Common myeloid progenitor, CD34-positive (primary cell): ENCODE data around the gene GARIN1A.
"Not testable (repeated sequence)": the region's sequence is repeated elsewhere in the genome, so short reads cannot be mapped to it uniquely, and the experiment has no call there.

Experiments used
- CTCF ChIA-PET: fragments of 350-600 bp; sonication (Branson Sonifier 250); formaldehyde crosslinking; loops from one replicate; lab custom pipeline; 2021; ENCODE audit warnings: antibody characterized with exemption; lab: Charles Lee
- POLR2A ChIA-PET: fragments of 350-600 bp; sonication (Branson Sonifier 250); formaldehyde crosslinking; loops from one replicate; lab custom pipeline; 2021; ENCODE audit warnings: antibody characterized with exemption; lab: Charles Lee
- DNase-seq, 3 donors: peaks; one replicate each; pipeline versions ENCODE4 v3.0.0 to v3.0.0-alpha.2; 2013
- H3K27ac ChIP-seq, 2 experiments: 1 replicate in 1 of 2; 2 replicates in 1 of 2; pipeline ENCODE4 v1.7.0; 2013; ENCODE audit warnings: inconsistent platforms in 2 of 2, low read length in 2 of 2, mild to moderate bottlenecking in 2 of 2, low read depth in 1 of 2, moderate library complexity in 1 of 2; ENCODE audit not compliant: severe bottlenecking in 2 of 2, insufficient read depth in 1 of 2, poor library complexity in 1 of 2
- H3K27me3 ChIP-seq, 5 experiments: replicated peaks in 2 of 5; 1 replicate in 3 of 5; 2 replicates in 2 of 5; pipeline versions ENCODE4 v1.6.1 to v1.7.0; 2013; ENCODE audit warnings: low read length in 4 of 5, mild to moderate bottlenecking in 2 of 5, moderate library complexity in 2 of 5, inconsistent platforms in 1 of 5; ENCODE audit not compliant: insufficient read depth in 5 of 5, control insufficient read depth in 4 of 5
- H3K36me3 ChIP-seq, 4 experiments: 1 replicate in 2 of 4; 2 replicates in 2 of 4; pipeline versions ENCODE4 v1.6.1 to v1.7.0; 2013; ENCODE audit warnings: low read length in 3 of 4, control low read depth in 1 of 4, mild to moderate bottlenecking in 1 of 4; ENCODE audit not compliant: control insufficient read depth in 4 of 4, insufficient read depth in 4 of 4
- H3K4me1 ChIP-seq, 4 experiments: 1 replicate in 3 of 4; 2 replicates in 1 of 4; pipeline versions ENCODE4 v1.6.1 to v1.7.1; 2013; ENCODE audit warnings: low read length in 3 of 4, mild to moderate bottlenecking in 3 of 4, control low read depth in 1 of 4, inconsistent platforms in 1 of 4, moderate library complexity in 1 of 4; ENCODE audit not compliant: control insufficient read depth in 4 of 4, insufficient read depth in 4 of 4; ENCODE audit errors: control extremely low read depth in 1 of 4
- H3K4me3 ChIP-seq, 7 experiments: 1 replicate in 4 of 7; 2 replicates in 3 of 7; pipeline versions ENCODE4 v1.5.1 to v1.7.0; 2013; ENCODE audit warnings: mild to moderate bottlenecking in 7 of 7, low read length in 6 of 7, moderate library complexity in 6 of 7, inconsistent platforms in 2 of 7, low read depth in 2 of 7, control low read depth in 1 of 7; ENCODE audit not compliant: insufficient read depth in 4 of 7, control insufficient read depth in 1 of 7; ENCODE audit errors: extremely low read depth in 1 of 7
- H3K9me3 ChIP-seq, 5 experiments: 1 replicate in 4 of 5; 2 replicates in 1 of 5; pipeline versions ENCODE4 v1.6.1 to v1.7.1; 2013; ENCODE audit warnings: low read length in 4 of 5, mild to moderate bottlenecking in 2 of 5, inconsistent platforms in 1 of 5, low read depth in 1 of 5, moderate library complexity in 1 of 5; ENCODE audit not compliant: control insufficient read depth in 4 of 5, insufficient read depth in 2 of 5; ENCODE audit errors: control extremely low read depth in 1 of 5
- WGBS: methylation state at CpG from one replicate; pipeline ENCODE4 v1.1.5; 2013; ENCODE audit not compliant: insufficient coverage; 5-methylcytosine and 5-hydroxymethylcytosine counted together

Gene GARIN1A

DNA sequence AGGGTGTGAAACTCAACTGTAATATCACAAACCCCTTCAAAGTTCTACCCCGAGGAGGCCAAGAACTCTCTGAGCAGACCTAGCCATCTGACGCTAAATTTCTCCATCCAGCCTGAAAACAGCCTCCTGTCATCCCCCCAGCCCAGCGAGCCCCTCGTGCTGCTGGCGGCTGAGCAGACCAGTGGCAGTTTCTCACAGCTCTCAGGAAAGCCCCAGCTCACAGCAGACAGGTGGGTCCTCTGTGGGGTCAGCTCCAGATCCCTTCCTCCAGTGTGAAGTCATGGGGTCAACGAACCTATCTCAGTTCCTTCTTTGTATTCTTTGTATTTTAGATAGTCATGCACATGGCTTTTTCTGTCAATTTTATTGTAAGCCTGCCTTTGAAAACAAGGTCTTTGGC lies 7.8 kb downstream of the GARIN1A start:
- no peak overlapping the region for H3K4me3 ChIP-seq
- 94% methylated on average over 5 of the region's 6 CpGs for WGBS
- ChIA-PET CTCF (interaction anchor here (1.6 kb wide), 1 partner anchor 12 kb away, joined by 3 read pairs; no protein-coding TSS in a partner anchor), POLR2A (no interaction called here)
- H3K27me3 ChIP-seq, result no peaks in the 10 kb centered on the region
- DNase-seq, result no peak
- no peaks in the 10 kb centered on the region for H3K4me1 ChIP-seq
- H3K36me3 ChIP-seq, result no peaks in the 10 kb centered on the region
- no peaks in the 10 kb centered on the region for H3K9me3 ChIP-seq
- H3K27ac ChIP-seq, result no peak overlapping the region

DNA sequence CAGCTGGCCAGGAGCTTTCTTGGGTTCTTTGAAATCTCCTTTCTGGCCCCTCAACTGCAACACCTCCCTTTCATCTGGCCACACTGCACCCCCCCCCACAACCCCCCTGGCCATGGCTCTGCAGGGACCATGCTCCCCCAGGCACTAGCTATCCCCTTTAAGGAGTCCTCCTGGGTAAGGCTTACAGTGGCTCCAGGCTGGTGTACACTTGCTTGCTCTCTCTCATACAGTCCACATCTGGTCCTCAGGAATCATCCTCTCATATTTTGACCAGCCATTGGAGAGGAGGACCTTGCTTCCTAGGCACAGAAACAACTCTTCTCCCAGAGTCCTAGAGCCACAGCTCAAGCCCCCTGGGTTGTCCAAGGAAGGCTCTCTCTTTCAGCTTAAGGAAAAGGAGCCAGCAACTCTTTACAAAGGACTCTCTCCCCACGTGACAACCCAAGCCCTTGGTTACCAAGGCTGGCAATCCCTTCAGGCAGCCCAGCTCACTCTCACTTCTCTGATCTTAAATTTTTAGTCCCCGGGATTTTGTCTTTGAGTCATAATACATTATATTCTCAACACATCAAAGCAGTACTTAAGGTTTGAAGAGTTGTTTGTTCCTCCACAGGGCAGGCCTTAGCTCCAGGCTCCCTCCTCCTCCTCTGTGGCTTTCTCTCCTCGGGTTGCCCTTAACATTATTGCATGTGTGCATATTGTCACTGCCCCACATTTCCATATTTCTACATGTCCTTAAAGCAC lies 9.9 kb downstream of the GARIN1A start:
- Histone ChIP-seq H3K4me1 (no peaks in the 10 kb centered on the region), H3K27me3 (no peaks in the 10 kb centered on the region), H3K9me3 (no peaks in the 10 kb centered on the region), H3K27ac (no peak overlapping the region), H3K36me3 (no peaks in the 10 kb centered on the region), H3K4me3 (no peak overlapping the region)
- 100% methylated on average over 1 of the region's 3 CpGs for WGBS
- ChIA-PET POLR2A (no interaction called here), CTCF (interaction anchor here (1.2 to 1.6 kb wide), 2 partner anchors 10 to 18 kb away, joined by 3 to 8 read pairs; partner anchors contain the start of gene GARIN1A)
- DNase-seq, result no peak

DNA sequence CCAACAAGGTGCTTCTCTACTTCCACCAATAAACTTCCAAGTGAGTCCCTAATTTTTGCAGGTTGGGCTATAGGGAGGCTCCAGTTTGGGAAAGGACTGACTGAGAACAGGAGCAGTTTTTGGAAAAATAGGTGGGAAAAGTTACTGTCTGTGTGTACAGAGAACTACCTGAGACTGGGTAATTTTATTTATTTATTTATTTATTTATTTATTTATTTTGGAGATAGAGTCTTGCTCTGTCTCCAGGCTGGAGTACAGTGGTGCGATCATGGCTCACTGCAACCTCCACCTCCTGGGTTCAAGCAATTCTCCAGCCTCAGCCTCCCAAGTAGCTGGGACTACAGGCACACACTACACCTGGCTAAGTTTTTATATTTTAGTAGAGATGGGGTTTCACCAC lies 11.2 kb downstream of the GARIN1A start:
- WGBS, result 100% methylated on average over 1 of the region's 1 CpG
- H3K4me1 ChIP-seq, H3K36me3 ChIP-seq, H3K9me3 ChIP-seq, H3K4me3 ChIP-seq, DNase-seq, H3K27me3 ChIP-seq, H3K27ac ChIP-seq, POLR2A ChIA-PET: not testable (repeated sequence)
- CTCF ChIA-PET, result interaction anchor here (1.4 kb wide), 1 partner anchor 9 kb away, joined by 4 read pairs; no protein-coding TSS in a partner anchor

DNA sequence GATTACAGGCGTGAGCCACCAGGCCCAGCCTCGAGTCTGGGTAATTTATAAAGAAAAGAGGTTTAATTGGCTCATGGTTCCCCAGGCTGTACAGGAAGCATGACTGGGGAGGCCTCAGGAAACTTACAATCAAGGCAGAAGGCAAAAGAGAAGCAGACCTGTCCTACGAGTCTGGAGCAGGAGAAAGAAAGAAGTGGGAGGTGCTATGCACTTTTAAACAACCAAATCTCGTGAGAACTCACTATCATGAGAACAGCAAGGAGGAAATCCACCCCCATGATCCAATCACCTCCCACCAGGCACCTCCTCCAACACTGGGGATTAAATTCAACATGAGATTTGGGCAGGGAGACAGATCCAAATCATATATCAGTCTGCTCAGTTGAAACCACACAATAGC lies 11.6 kb downstream of the GARIN1A start:
- H3K27me3 ChIP-seq, H3K4me3 ChIP-seq, H3K9me3 ChIP-seq, H3K36me3 ChIP-seq, H3K4me1 ChIP-seq, H3K27ac ChIP-seq, POLR2A ChIA-PET, DNase-seq: not testable (repeated sequence)
- CTCF ChIA-PET, result interaction anchor here (1.4 kb wide), 1 partner anchor 8 kb away, joined by 4 read pairs; no protein-coding TSS in a partner anchor
- 100% methylated on average over 2 of the region's 4 CpGs for WGBS

DNA sequence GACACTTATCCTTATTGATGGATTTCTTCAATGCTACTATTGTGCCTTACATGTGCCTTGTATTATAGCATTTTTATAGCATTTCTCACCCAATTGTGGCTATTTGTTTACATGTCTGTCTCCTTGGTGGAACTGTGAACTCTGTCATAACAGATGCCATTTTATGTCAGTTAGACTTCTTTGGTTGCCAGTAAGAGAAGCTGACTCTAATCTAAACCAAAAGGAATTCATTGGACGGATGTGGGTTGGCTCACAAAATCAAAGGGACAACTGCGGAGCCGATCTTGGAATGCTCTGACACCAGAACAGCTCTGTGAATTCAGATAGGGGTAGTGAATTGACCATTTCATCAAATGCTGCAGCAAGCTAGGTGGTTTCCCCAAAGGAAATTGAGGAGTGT lies 15.0 kb downstream of the GARIN1A start:
- DNase-seq, result no peak
- Histone ChIP-seq H3K27me3 (no peaks in the 10 kb centered on the region), H3K4me1 (no peaks in the 10 kb centered on the region), H3K36me3 (no peaks in the 10 kb centered on the region), H3K4me3 (no peak overlapping the region), H3K27ac (no peak overlapping the region), H3K9me3 (no peaks in the 10 kb centered on the region)
- CTCF ChIA-PET, result no interaction called here
- POLR2A ChIA-PET, result no interaction called here
- 100% methylated on average over 3 of the region's 3 CpGs for WGBS

DNA sequence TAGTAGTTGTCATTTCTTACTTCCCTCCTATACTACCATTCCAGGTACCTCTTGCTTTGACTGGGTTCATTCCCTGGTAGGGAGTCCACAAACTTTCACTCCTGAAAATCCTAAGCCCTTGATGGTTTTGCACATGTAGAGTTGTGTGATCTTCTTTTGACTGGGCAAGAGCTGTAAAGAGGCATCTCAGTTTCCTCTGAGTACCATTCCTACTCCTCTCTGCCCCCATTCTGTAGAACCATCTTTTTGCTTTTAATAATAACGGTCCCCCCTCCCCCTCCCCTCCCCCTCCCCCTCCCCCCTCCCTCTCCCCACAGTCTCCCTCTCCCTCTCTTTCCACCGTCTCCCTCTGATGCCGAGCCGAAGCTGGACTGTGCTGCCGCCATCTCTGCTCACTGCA lies 16.4 kb downstream of the GARIN1A start:
- no peak overlapping the region for H3K27ac ChIP-seq
- ChIA-PET POLR2A (no interaction called here), CTCF (interaction anchor here (0.7 kb wide), 1 partner anchor 9 kb away, joined by 3 read pairs; no protein-coding TSS in a partner anchor)
- H3K4me3 ChIP-seq, result no peak overlapping the region
- H3K27me3 ChIP-seq, result no peaks in the 10 kb centered on the region
- WGBS, result no CpG with 5 or more reads among the region's 5 CpGs
- H3K36me3 ChIP-seq, result no peaks in the 10 kb centered on the region
- no peak for DNase-seq
- H3K4me1 ChIP-seq, result no peaks in the 10 kb centered on the region
- H3K9me3 ChIP-seq, result no peaks in the 10 kb centered on the region

DNA sequence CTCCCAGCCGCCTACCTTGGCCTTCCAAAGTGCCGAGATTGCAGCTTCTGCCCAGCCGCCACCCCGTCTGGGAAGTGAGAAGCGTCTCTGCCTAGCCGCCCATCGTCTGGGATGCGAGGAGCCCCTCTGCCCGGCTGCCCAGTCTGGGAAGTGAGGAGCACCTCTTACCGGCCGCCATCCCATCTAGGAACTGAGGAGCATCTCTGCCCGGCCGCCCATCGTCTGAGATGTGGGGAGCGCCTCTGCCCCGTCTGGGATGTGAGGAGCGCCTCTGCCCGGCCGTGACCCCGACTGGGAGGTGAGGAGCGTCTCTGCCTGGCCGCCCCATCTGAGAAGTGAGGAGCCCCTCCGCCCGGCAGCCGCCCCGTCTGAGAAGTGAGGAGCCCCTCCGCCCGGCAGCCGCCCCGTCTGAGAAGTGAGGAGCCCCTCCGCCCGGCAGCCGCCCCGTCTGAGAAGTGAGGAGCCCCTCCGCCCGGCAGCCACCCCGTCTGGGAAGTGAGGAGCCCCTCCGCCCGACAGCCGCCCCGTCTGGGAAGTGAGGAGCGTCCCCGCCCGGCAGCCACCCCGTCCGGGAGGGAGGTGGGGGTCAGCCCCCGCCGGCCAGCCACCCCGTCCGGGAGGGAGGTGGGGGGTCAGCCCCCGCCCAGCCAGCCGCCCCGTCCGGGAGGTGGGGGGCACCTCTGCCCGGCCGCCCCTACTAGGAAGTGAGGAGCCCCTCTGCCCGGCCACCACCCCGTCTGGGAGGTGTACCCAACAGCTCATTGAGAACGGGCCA lies 17.3 kb downstream of the GARIN1A start:
- H3K27ac ChIP-seq, H3K36me3 ChIP-seq, H3K27me3 ChIP-seq, POLR2A ChIA-PET, H3K9me3 ChIP-seq, DNase-seq, H3K4me1 ChIP-seq, H3K4me3 ChIP-seq: not testable (repeated sequence)
- CTCF ChIA-PET, result interaction anchor here (0.7 kb wide), 1 partner anchor 8 kb away, joined by 3 read pairs; no protein-coding TSS in a partner anchor
- 89% methylated on average over 14 of the region's 59 CpGs for WGBS
